HCT116 (cell line): ENCODE measurements around the gene ACOXL.

Experiments
- CBX3 ChIP-seq: IDR thresholded peaks from 2 replicates; pipeline ENCODE4 v1.6.1; 2012; ENCODE audit warnings: low read depth
- EZH2phosphoT487 ChIP-seq: fragments of 200-600 bp; IDR thresholded peaks from 2 replicates; pipeline ENCODE4 v1.6.1; 2018; ENCODE audit warnings: antibody characterized with exemption, borderline replicate concordance
- MAX ChIP-seq: IDR thresholded peaks from 2 replicates; pipeline ENCODE4 v1.6.1; 2012
- POLR2A ChIP-seq: IDR thresholded peaks from 2 replicates; pipeline ENCODE4 v1.7.0; 2011; ENCODE audit warnings: borderline replicate concordance; ENCODE audit not compliant: insufficient read depth, insufficient read length; ENCODE audit errors: extremely low read depth
- POLR2AphosphoS5 ChIP-seq: IDR thresholded peaks from 2 replicates; pipeline ENCODE4 v1.6.1; 2011; ENCODE audit warnings: mild to moderate bottlenecking, low read depth, low read length, moderate library complexity
- RAD21 ChIP-seq: IDR thresholded peaks from 2 replicates; pipeline ENCODE4 v1.6.1; 2012; ENCODE audit warnings: low read depth, mild to moderate bottlenecking
- TCF7L2 ChIP-seq: IDR thresholded peaks from 2 replicates; pipeline ENCODE4 v1.7.0; 2011; ENCODE audit warnings: borderline replicate concordance, inconsistent platforms; ENCODE audit not compliant: insufficient read depth, insufficient read length; ENCODE audit errors: extremely low read depth
- YY1 ChIP-seq: IDR thresholded peaks from 2 replicates; pipeline ENCODE4 v1.6.1; 2011; ENCODE audit warnings: low read length, low read depth, moderate library complexity, mild to moderate bottlenecking; ENCODE audit not compliant: insufficient replicate concordance; ENCODE audit errors: extremely low read depth
- ZNF274 ChIP-seq: fragments of 200-500 bp; sonication (Bioruptor generic); IDR thresholded peaks from 2 replicates; pipeline ENCODE4 v1.6.1; 2014; ENCODE audit warnings: mild to moderate bottlenecking, low read depth, low read length, inconsistent platforms
- TF ChIP-seq, protein P1 (sequence below), 3 experiments: fragments of 200-600 bp in 1 of 3; sonication (generic) in 1 of 3; IDR thresholded peaks in 2 of 3; conservative IDR thresholded peaks in 1 of 3; 2 replicates each; pipeline ENCODE4 v1.5.1; 2012 to 2017; ENCODE audit warnings: low read depth in 2 of 3, low read length in 2 of 3, antibody characterized with exemption in 1 of 3, borderline replicate concordance in 1 of 3, control low read depth in 1 of 3, mild to moderate bottlenecking in 1 of 3, mixed read lengths in 1 of 3, mixed run types in 1 of 3, moderate library complexity in 1 of 3; ENCODE audit not compliant: insufficient read depth in 1 of 3
- TF ChIP-seq, protein P2 (sequence below): IDR thresholded peaks from 2 replicates; pipeline ENCODE4 v1.6.1; 2011; ENCODE audit warnings: mild to moderate bottlenecking, low read length, moderate library complexity; ENCODE audit not compliant: insufficient replicate concordance; ENCODE audit errors: extremely low read depth

GRCh38 chr2:111042772-111043771 lies 310.7 kb downstream of the ACOXL start:
- TF ChIP-seq, protein P1, sequence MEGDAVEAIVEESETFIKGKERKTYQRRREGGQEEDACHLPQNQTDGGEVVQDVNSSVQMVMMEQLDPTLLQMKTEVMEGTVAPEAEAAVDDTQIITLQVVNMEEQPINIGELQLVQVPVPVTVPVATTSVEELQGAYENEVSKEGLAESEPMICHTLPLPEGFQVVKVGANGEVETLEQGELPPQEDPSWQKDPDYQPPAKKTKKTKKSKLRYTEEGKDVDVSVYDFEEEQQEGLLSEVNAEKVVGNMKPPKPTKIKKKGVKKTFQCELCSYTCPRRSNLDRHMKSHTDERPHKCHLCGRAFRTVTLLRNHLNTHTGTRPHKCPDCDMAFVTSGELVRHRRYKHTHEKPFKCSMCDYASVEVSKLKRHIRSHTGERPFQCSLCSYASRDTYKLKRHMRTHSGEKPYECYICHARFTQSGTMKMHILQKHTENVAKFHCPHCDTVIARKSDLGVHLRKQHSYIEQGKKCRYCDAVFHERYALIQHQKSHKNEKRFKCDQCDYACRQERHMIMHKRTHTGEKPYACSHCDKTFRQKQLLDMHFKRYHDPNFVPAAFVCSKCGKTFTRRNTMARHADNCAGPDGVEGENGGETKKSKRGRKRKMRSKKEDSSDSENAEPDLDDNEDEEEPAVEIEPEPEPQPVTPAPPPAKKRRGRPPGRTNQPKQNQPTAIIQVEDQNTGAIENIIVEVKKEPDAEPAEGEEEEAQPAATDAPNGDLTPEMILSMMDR (IDR thresholded peaks at IDR 0.05 in 2 of 3, conservative IDR thresholded peaks at IDR 0.05 in 1 of 3; ENCODE audit: borderline replicate concordance in 1 of 3, insufficient read depth in 1 of 3, low read depth in 2 of 3, low read length in 2 of 3), result no peak
- no peak for TF ChIP-seq EZH2phosphoT487
- no peak for TF ChIP-seq RAD21
- TF ChIP-seq MAX, result no peak
- TF ChIP-seq POLR2AphosphoS5, result no peak
- TF ChIP-seq ZNF274, result no peak
- no peak for TF ChIP-seq POLR2A
- TF ChIP-seq YY1, result no peak
- TF ChIP-seq CBX3, result no peak
- no peak for TF ChIP-seq TCF7L2
- TF ChIP-seq, protein P2, sequence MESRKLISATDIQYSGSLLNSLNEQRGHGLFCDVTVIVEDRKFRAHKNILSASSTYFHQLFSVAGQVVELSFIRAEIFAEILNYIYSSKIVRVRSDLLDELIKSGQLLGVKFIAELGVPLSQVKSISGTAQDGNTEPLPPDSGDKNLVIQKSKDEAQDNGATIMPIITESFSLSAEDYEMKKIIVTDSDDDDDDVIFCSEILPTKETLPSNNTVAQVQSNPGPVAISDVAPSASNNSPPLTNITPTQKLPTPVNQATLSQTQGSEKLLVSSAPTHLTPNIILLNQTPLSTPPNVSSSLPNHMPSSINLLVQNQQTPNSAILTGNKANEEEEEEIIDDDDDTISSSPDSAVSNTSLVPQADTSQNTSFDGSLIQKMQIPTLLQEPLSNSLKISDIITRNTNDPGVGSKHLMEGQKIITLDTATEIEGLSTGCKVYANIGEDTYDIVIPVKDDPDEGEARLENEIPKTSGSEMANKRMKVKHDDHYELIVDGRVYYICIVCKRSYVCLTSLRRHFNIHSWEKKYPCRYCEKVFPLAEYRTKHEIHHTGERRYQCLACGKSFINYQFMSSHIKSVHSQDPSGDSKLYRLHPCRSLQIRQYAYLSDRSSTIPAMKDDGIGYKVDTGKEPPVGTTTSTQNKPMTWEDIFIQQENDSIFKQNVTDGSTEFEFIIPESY, result no peak
